DMS 273 (cell line): ENCODE measurements around the gene SYNPO.

Source experiments
- DNase-seq: peaks from one replicate; lab custom pipeline; 2025; ENCODE audit not compliant: unreplicated experiment; lab: John Stamatoyannopoulos, UW

Gene SYNPO

DNA sequence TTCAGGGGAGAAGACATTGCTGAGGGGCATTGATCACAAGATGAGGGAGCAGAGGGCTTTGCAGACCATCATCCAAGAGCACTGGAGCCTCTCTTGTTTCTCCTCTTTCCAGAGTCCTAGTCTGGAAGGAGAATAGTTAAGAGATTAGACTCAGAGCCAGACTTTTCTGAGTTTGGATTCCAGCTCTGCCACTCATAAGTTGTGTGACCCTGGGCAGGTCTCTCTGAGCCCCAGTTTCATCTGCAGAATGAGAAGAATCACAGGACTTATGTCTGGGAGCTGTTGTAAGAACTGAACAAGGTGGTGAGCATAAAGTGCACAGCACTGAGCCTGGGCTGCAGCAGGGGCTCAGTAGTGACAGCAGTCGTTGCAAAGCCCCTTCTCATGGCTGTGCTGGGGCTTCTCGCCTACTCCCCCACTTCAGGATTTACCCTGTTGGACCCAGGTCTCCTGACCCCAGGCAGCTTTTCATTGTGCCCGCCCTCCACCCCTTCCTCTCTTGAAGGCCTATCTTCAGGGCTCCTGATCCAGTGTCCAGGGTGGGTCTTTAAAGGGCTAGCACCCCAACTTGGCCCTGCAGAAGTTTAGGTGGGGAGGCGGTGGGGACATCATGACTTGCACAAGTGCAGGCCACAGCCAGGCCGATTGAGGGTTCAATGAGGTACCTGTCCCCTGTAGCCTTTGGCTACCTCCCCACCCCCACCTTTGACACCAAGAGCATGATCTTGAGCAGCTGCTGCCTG lies 1.5 kb downstream of the SYNPO start:
- DNase-seq = no peak

DNA sequence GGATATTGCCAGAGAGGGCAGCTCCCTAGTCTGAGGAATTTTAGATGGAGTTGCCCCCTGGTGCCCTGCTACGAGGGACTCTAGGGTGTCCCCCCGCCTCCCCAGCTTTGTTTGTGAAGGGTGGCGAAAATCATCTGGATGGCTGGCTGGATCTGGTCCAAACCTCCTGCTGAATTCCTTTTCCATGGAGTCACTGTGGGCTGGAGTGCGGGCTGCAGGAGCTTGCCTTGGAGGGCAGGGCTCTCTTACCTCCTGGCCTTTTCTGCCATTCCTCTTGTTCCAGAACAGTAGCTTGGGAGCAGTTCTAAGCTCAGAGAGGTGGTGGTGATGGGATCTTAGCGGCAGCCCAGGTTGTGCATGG lies 2.1 kb downstream of the SYNPO start:
- peak; percentile 75 for DNase-seq

DNA sequence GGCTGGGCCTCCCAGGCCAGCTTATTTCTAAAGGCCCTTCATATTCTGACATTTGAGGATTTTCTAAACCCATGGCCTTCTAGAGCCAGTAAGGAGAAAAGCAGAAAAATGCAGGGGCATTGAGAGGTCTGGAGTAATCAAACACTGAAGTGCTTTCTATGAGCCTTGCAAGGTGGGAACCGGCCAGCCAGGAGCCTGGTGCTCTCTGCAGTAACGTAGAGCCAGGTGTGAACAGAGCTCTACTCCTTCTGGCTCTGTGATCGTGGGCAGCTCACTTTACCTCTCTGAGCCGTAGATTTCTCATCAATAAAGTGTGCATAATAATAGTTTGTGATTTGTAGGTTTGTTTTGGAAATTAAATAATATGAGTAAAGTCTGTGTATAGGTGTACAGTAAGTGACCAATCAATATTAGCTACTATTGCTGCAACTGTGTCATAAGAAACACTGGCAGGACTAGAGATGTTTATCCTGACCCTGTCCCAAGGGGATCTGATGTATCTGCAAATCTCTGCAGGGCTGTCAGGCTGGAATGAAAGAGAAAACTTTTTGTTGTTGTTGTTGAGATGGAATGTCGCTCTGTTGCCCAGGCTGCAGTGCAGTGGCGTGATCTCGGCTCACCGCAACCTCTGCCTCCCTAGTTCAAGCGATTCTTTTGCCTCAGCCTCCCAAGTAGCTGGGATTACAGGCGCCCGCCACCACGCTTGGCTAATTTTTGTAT lies 2.7 kb downstream of the SYNPO start:
- DNase-seq = no peak

DNA sequence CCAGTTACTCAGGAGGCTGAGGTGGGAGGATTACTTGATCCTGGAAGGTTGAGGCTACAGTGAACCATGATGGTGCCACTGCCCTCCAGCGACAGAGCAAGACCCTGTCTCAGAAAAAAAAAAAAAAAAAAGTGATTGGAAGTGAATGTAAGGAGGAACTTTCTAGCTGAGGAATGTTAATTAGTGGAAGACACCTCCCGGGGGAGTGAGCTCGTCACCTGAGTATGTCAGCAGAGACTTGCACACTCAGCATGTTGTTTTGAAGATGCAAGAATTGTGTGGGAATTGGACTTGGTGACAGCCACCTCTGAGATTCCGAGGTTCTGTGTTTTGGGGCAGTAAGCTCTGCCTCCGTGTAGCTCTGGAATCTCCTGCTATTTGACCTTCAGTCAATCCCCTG lies 3.6 kb downstream of the SYNPO start:
- no peak for DNase-seq

DNA sequence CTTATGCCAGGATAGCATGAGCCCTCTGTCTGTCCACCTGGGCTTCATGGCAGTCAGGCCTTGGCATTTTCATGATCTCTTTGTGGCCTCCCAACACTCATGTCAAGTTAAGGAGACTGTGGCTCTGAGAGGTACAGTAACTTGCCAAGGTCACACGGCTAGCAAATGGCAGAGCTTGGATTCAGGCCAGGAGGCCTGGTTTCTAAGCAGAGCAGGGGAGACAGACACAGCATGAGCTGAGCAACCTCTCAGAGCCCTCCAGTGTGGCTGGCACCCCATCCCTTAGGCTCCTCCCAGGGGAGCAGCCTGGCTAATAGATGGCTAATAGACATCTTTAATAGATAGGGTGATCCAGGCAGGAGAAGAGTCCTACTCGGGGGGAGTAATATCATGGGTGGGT lies 4.1 kb downstream of the SYNPO start:
- DNase-seq = peak; percentile 81

DNA sequence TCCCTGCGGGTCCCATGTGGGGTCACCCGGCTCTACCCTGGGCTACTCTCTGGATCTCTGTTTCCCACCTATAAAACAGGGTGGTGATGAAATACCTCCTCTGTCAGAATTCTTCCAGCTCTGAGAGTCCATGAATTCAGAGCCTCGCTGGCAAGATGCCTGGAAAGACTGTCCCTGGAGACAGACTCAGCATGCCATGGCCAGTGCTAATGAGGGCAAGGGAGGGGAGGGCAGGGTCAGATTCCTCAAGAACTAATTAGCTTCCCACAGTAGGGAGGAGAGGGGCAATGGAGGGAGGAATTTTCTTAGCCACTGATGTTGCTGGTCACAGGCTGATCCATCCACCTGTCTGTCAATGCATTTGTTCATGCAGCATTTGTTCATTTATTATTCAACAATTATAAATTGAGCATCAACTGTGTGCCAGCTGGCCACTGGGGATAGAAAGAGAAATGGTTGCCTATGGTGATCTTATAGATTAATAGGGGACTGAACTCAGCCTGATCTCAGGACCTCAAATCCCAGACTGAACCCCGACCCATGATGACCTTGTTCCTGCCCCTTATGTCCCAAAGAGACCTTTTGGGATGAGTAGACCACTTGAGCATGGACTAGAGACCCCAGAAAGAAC lies 4.7 kb downstream of the SYNPO start:
- peak; percentile 89 for DNase-seq

DNA sequence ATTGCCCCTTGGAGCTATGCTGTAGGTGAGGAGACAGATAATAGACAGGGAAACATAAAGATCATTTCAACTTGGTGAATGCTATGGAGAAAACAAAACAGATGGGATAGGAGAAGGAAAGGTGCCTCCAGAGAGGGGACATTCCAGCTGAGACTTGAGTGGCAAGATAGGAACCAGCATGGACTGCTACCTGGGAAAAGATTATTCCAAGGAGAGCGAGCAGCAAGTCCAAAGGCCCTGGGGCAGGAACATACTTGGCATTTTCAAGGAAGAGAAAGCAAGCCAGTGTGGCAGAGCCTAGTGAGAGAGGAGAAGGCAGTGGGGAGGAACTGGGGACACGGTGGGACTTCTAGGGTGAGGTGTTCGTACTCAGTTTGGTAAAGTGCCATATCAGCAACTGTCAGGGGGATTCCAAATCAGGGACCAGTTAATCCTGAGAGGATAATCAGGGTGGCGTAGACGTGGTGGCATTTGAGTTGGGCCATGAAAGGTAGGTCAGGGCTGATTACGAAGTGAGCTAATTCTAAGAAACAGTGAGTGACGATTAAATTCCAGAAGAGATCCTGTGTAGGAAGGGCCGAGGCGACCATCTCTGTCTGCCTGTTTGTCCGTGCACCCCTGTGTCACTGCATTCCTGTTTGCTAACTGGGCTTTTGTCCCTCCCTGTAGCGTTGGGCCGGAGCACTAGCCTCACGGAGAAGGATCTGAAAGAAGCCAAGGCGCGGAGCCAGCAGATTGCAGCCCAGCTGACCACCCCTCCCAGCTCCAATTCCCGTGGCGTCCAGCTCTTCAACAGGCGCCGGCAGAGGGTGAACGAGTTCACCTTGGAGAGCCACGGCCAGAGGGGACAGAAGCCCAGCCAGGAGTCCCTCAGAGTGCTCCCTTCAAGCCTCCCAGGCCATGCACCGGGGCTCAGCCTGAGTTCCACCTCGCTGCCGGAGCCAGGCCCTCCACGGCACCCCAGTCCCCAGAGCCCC lies 7.1 kb downstream of the SYNPO start:
- DNase-seq = no peak

DNA sequence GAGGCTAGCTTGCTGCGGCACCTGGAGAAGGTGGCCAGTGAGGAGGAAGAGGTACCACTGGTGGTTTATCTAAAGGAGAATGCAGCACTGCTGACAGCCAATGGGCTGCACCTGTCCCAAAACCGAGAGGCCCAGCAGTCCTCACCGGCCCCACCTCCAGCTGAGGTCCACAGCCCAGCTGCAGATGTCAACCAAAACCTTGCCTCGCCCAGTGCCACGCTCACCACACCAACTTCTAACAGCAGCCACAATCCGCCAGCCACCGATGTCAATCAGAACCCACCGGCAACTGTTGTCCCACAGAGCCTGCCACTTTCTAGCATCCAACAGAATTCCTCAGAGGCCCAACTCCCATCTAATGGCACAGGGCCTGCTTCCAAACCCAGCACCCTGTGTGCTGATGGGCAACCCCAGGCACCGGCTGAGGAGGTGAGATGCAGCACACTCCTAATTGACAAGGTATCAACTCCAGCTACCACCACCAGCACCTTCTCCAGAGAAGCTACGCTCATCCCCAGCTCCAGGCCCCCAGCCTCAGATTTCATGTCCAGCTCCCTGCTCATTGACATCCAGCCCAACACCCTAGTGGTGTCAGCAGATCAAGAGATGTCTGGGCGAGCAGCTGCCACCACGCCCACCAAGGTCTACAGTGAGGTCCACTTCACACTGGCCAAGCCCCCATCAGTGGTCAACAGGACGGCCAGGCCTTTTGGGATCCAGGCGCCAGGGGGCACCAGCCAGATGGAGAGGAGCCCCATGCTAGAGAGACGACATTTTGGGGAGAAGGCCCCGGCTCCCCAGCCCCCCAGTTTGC lies 8.0 kb downstream of the SYNPO start:
- DNase-seq = no peak

DNA sequence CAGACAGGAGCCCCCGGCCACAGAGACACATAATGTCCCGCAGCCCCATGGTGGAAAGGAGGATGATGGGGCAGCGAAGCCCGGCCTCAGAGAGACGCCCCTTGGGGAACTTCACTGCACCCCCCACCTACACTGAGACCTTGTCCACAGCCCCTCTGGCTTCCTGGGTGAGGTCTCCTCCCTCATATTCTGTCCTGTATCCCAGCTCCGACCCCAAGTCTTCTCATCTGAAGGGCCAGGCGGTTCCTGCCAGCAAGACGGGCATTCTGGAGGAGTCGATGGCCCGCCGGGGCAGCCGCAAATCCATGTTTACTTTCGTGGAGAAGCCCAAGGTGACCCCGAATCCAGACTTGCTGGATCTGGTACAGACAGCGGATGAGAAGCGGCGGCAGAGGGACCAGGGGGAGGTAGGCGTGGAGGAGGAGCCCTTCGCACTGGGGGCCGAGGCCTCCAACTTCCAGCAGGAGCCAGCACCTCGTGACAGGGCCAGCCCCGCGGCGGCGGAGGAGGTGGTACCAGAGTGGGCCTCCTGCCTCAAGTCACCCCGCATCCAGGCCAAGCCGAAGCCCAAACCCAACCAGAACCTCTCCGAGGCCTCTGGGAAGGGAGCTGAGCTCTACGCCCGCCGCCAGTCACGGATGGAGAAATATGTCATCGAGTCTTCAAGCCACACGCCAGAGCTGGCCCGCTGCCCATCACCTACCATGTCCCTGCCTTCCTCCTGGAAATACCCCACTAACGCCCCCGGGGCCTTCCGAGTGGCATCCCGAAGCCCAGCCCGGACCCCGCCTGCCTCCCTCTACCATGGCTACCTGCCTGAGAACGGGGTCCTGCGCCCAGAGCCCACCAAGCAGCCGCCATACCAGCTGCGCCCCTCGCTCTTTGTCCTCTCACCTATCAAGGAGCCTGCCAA lies 8.9 kb downstream of the SYNPO start:
- no peak for DNase-seq

DNA sequence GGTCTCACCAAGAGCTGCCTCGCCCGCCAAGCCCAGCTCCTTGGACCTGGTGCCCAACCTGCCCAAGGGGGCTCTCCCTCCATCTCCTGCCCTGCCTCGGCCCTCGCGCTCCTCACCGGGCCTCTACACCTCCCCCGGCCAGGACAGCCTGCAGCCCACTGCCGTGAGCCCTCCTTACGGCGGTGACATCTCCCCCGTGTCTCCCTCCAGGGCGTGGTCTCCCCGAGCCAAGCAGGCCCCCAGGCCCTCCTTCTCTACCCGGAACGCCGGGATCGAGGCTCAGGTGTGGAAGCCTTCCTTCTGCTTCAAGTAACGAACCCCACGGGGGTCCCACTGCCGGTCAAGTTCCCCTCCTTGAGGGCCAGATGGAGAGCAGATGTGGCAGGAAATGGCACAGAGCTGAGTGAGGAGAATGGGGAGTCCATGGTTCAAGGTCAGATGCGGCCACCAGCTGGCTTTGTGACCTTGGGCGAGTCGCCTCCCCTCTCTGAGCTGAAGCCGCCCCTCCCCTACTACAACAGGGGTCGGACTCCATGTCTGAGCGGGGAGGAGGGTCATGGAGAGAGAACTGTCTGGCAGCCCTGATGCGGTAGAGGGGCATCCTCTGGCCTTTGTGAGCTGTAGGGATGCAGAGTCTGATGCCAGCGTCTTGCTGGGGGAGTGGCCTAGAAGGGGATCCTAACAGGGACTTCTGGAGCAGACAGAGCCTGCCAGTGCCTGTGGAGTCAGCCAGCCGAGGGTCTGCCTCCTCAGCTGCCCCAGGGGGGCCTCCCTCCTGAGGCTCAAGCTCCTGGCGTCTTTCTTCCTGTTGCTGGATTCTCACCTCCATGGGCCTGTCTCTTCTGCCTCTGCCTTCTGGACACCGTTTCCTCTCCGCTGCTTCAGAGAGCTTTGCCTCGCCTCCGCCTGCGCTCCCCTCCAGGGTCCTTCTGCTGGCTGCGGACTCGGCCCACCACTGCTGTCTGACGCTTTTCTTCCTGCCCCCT lies 9.9 kb downstream of the SYNPO start:
- no peak for DNase-seq

DNA sequence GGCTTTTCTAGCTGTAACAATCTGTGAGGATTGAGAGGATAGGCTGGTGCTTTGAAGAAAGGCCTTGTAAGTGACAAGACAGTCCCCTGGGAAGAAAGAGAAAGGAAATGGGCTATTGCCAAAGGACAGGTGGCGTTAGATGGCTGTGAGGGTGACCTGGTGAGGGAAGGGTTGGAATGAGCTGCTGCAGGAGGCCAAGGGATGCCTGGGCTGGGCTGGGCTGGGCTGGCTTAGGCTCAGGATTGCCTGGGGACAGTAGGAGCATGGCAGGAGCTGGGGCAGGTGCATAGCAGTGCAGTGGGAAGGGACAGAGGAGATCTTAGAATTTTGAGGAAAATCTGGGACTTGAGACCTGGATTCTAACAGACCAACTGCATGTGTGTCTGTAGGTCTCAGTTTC lies 10.9 kb downstream of the SYNPO start:
- DNase-seq = no peak

DNA sequence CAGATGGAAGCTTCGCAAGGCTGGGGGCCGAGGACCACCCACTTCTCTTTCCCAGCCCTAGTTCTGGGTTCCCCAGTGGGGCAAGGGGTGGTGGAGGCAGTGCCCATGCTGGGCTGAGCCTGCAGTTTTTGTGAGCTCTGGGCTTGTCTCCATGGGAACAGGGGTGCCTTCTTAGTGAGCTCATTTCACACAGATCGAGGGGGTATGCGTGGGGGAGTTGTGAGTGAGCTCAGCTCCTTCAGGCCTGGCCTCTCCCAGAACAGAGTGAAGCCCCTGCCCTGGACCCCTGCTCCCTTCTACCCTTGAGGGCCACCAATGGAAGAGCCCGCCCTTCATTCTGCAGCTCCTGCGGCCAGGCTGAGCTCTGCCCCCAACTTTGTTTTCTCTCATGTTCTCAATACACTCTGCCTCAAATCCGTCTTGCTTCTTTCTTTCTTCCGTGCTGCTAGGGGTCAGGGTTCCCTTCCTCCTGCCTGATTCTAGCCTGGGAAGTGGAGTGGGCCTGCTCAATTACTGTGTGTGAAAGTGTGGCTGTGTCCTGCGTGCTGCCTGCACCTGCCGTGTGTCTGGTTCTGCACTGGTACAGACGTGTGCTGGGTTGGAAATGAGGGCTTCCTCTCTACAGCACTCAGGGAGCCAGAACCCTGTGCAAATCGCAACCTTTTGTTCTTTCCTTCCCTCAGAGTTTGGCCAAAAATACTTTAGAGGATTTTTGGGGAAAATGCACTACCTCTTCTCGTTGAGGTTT lies 11.6 kb downstream of the SYNPO start:
- DNase-seq = no peak

DNA sequence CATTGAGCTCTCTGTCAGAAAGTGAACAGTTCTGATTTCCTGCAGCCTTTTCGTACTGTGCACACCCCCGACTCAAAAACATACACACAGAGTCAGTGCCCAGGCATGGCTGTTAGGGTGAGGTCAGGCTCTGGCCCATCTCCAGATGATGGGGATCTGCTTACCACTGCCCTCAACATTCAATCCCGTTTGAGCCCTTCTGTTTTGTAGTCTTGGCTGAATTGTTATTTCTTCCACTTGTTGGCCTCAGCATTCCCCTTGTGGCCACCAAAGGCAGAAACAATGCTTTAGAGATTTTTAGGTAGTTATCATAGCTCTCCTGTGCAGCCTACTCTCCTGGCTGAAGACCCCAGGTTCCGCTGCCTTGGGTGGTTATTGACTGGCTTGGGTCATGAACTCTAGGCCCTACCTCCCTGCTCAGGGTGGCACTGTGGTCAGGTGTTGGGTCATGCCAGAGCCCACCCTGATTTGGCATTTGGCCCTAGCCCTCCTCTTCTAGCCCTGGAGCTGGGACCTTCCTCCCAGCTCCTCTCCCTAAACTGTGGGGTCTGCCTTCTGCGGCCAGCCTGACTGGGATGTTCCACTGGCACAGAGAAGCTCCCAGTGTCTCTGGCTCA lies 12.8 kb downstream of the SYNPO start:
- peak; percentile 30 for DNase-seq

DNA sequence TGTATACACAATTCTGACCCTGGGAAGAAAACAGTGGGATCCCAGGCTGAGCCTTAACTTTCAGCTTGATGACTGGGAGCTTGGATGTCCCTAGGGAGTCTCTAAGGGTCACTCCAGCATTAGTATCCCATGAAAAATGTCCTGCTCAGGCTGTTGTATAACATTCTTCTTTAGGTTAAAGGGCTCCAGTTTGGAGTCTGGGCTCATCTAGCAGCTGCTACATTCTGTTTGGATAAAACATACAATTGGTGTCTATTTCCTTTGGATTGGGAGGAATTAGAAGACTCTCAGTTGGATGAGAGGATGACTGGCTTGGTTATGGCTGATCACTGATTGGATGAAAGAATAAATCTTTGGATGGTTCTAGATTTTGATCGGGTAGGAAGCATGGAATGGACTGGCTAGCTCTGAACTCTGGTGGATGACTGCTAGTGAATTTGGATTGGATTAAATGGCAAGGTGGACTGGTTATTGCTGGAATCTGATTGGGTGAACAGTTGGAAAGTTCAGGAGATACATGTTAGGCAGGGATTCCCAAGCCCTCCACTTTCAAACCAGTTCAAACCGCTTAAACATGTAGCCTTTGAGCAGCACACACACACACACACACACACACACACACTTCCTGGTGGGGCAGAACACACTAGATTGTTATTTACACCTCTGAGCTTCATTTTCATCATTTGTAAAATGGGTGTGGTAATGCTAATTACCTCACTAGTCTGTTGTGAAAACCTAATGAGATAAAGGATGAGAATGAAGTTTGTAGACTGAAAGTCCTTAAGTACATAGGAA lies 13.5 kb downstream of the SYNPO start:
- DNase-seq = no peak

DNA sequence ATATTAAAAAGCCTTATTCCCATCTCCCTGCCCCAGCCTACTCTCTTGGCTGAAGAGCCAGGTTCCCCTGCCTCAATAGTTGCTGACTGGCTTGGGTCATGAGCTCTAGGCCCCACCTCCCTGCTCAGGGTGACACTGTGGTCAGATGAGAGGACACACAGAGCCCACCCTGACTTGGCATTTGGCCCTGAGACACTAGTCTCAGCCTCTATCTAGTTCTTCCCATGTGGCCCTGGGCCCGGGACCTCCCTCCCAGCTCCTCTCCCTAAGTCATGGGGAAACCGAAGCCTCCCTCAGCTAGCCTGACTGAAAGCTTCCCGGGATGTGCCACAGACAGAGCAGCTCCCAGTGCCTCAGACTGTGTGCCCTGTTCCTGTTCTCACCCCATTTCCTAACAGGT lies 14.8 kb downstream of the SYNPO start:
- no peak for DNase-seq
